HCT116 (cell line): ENCODE data around the gene ZNF777. TPM values are rescaled to one million over a fixed set of nuclear protein-coding genes. Genes with fewer than 3 reads are reported as not detected.

Experiments used
- ATAC-seq: fragments of 200-7000 bp; cut with Tn5 transposase; 2 replicates; pipeline ENCODE4 v1.9.1; 2020; ENCODE audit warnings: mild to moderate bottlenecking, moderate library complexity
- BruUV-seq: library from RNA; stranded (reverse); fragments of 400-500 nt; replicated peaks from 2 replicates; lab custom pipeline; 2021; lab: Mats Ljungman, UMichigan
- CTCF ChIA-PET: fragments of 300-600 bp; sonication (Branson Sonifier 250); formaldehyde crosslinking; loops from one replicate; lab custom pipeline; 2021; ENCODE audit warnings: antibody characterized with exemption; lab: Charles Lee
- POLR2A ChIA-PET: fragments of 300-600, 350-600 bp; sonication (Branson Sonifier 250); formaldehyde crosslinking; loops from one replicate; lab custom pipeline; 2021; ENCODE audit warnings: antibody characterized with exemption; lab: Charles Lee
- RAD21 ChIA-PET, 2 experiments: fragments of 300-600 bp; sonication (Branson Sonifier 250); formaldehyde crosslinking; loops; one replicate each; lab custom pipeline; 2023; ENCODE audit warnings: low total read pairs in 2 of 2; ENCODE audit not compliant: uncharacterized antibody in 2 of 2, unreplicated experiment in 2 of 2, low non-redundant PET in 1 of 2; lab: Charles Lee
- DNase-seq: peaks from one replicate; pipeline ENCODE4 v3.0.0-alpha.2; 2010; ENCODE audit warnings: low read depth, low spot score
- H2AFZ ChIP-seq: fragments of 200-600 bp; shearing (Covaris generic), sonication (generic); 2 replicates; pipeline ENCODE4 v1.6.1; 2017; ENCODE audit warnings: low read depth, mixed run types, mixed read lengths, antibody characterized with exemption, low read length; ENCODE audit not compliant: poor library complexity, severe bottlenecking
- H3K27ac ChIP-seq: 2 replicates; pipeline ENCODE4 v1.5.1; 2012; ENCODE audit warnings: low read depth, low read length
- H3K27me3 ChIP-seq: fragments of 200-600 bp; sonication (generic); 2 replicates; pipeline ENCODE4 v1.6.1; 2016; ENCODE audit warnings: mixed run types, low read length, mixed read lengths; ENCODE audit not compliant: insufficient read depth
- H3K36me3 ChIP-seq, 2 experiments: fragments of 200-500 bp in 1 of 2; fragments of 200-600 bp in 1 of 2; sonication (Bioruptor generic) in 1 of 2; sonication (generic) in 1 of 2; 2 replicates each; pipeline versions ENCODE4 v1.5.1 to v1.6.1; 2014 to 2016; ENCODE audit warnings: low read length in 2 of 2, inconsistent platforms in 1 of 2, mixed read lengths in 1 of 2, mixed run types in 1 of 2; ENCODE audit not compliant: insufficient read depth in 2 of 2, control insufficient read depth in 1 of 2
- H3K4me1 ChIP-seq, 2 experiments: fragments of 200-600 bp in 1 of 2; sonication (generic) in 1 of 2; 2 replicates each; pipeline versions ENCODE4 v1.5.1 to v1.6.1; 2012 to 2017; ENCODE audit warnings: low read length in 2 of 2, inconsistent platforms in 1 of 2, mild to moderate bottlenecking in 1 of 2, mixed read lengths in 1 of 2, mixed run types in 1 of 2, moderate library complexity in 1 of 2; ENCODE audit not compliant: insufficient read depth in 2 of 2, control insufficient read depth in 1 of 2
- H3K4me2 ChIP-seq: fragments of 200-600 bp; sonication (generic); 2 replicates; pipeline ENCODE4 v1.6.1; 2017; ENCODE audit warnings: mixed run types, low read length, mixed read lengths
- H3K4me3 ChIP-seq, 2 experiments: fragments of 200-600 bp in 1 of 2; sonication (generic) in 1 of 2; replicated peaks in 1 of 2; 2 replicates each; pipeline ENCODE4 v1.5.1; 2011 to 2016; ENCODE audit warnings: low read length in 2 of 2, control low read depth in 1 of 2, low read depth in 1 of 2, mild to moderate bottlenecking in 1 of 2, mixed read lengths in 1 of 2, mixed run types in 1 of 2
- H3K79me2 ChIP-seq: fragments of 200-600 bp; sonication (generic); 2 replicates; pipeline ENCODE4 v1.6.1; 2017; ENCODE audit warnings: mild to moderate bottlenecking, mixed run types, low read length, moderate library complexity, mixed read lengths; ENCODE audit not compliant: insufficient read depth
- H3K9ac ChIP-seq: fragments of 200-600 bp; sonication (generic); 2 replicates; pipeline ENCODE4 v1.6.1; 2016; ENCODE audit warnings: low read length, mixed read lengths
- H3K9me2 ChIP-seq: fragments of 200-600 bp; sonication (generic), shearing (Covaris generic); 2 replicates; pipeline ENCODE4 v1.6.1; 2017; ENCODE audit warnings: mixed run types, mild to moderate bottlenecking, moderate library complexity; ENCODE audit not compliant: insufficient read depth
- H3K9me3 ChIP-seq, 2 experiments: fragments of 200-500 bp in 1 of 2; fragments of 200-600 bp in 1 of 2; sonication (Bioruptor generic) in 1 of 2; sonication (generic) in 1 of 2; 2 replicates each; pipeline ENCODE4 v1.6.1; 2014 to 2017; ENCODE audit warnings: low read length in 2 of 2, mixed read lengths in 2 of 2, inconsistent platforms in 1 of 2, low read depth in 1 of 2, mild to moderate bottlenecking in 1 of 2, mixed run types in 1 of 2, moderate library complexity in 1 of 2; ENCODE audit not compliant: control insufficient read depth in 1 of 2, insufficient read depth in 1 of 2
- H4K20me1 ChIP-seq: fragments of 200-600 bp; sonication (generic), shearing (Covaris generic); 2 replicates; pipeline ENCODE4 v1.6.1; 2017; ENCODE audit warnings: mixed run types, mild to moderate bottlenecking, moderate library complexity; ENCODE audit not compliant: insufficient read depth
- CEBPB ChIP-seq: IDR thresholded peaks from 2 replicates; pipeline ENCODE4 v1.6.1; 2012; ENCODE audit warnings: low read depth
- EGR1 ChIP-seq: IDR thresholded peaks from 2 replicates; pipeline ENCODE4 v1.6.1; 2012; ENCODE audit warnings: low read depth
- EZH2phosphoT487 ChIP-seq: fragments of 200-600 bp; IDR thresholded peaks from 2 replicates; pipeline ENCODE4 v1.6.1; 2018; ENCODE audit warnings: antibody characterized with exemption, borderline replicate concordance
- FOSL1 ChIP-seq: IDR thresholded peaks from 2 replicates; pipeline ENCODE4 v1.6.1; 2012; ENCODE audit warnings: low read depth
- POLR2A ChIP-seq: IDR thresholded peaks from 2 replicates; pipeline ENCODE4 v1.7.0; 2011; ENCODE audit warnings: borderline replicate concordance; ENCODE audit not compliant: insufficient read depth, insufficient read length; ENCODE audit errors: extremely low read depth
- RAD21 ChIP-seq: IDR thresholded peaks from 2 replicates; pipeline ENCODE4 v1.6.1; 2012; ENCODE audit warnings: low read depth, mild to moderate bottlenecking
- SIN3A ChIP-seq: IDR thresholded peaks from 2 replicates; pipeline ENCODE4 v1.6.1; 2012; ENCODE audit warnings: low read depth
- TCF7L2 ChIP-seq: IDR thresholded peaks from 2 replicates; pipeline ENCODE4 v1.7.0; 2011; ENCODE audit warnings: borderline replicate concordance, inconsistent platforms; ENCODE audit not compliant: insufficient read depth, insufficient read length; ENCODE audit errors: extremely low read depth
- ZFX ChIP-seq: fragments of 450-650 bp; IDR thresholded peaks from 2 replicates; pipeline ENCODE4 v1.6.1; 2017
- ZNF274 ChIP-seq: fragments of 200-500 bp; sonication (Bioruptor generic); IDR thresholded peaks from 2 replicates; pipeline ENCODE4 v1.6.1; 2014; ENCODE audit warnings: mild to moderate bottlenecking, low read depth, low read length, inconsistent platforms
- intact Hi-C: fragments of 100-400 bp; cut with micrococcal nuclease; formaldehyde crosslinking; loops from 2 replicates; pipeline ENCODE4 v1.10.0; 2022
- total RNA-seq: library from RNA; stranded (reverse); gene quantifications from one replicate; pipeline ENCODE4 v1.2.1, GENCODE V29; 2021; ENCODE audit not compliant: unreplicated experiment
- TF ChIP-seq, protein P1 (sequence below): IDR thresholded peaks from 2 replicates; pipeline ENCODE4 v1.6.1; 2012; ENCODE audit warnings: low read depth
- TF ChIP-seq, protein P2 (sequence below), 3 experiments: fragments of 200-600 bp in 1 of 3; sonication (generic) in 1 of 3; IDR thresholded peaks in 2 of 3; conservative IDR thresholded peaks in 1 of 3; 2 replicates each; pipeline ENCODE4 v1.5.1; 2012 to 2017; ENCODE audit warnings: low read depth in 2 of 3, low read length in 2 of 3, antibody characterized with exemption in 1 of 3, borderline replicate concordance in 1 of 3, control low read depth in 1 of 3, mild to moderate bottlenecking in 1 of 3, mixed read lengths in 1 of 3, mixed run types in 1 of 3, moderate library complexity in 1 of 3; ENCODE audit not compliant: insufficient read depth in 1 of 3
- TF ChIP-seq, protein P3 (sequence below): IDR thresholded peaks from 2 replicates; pipeline ENCODE4 v1.6.1; 2012
- TF ChIP-seq, protein P4 (sequence below): IDR thresholded peaks from 2 replicates; pipeline ENCODE4 v1.6.1; 2012

Gene ZNF777
- total RNA-seq, 1 experiment from 2014 or later: 15.6 TPM

DNA sequence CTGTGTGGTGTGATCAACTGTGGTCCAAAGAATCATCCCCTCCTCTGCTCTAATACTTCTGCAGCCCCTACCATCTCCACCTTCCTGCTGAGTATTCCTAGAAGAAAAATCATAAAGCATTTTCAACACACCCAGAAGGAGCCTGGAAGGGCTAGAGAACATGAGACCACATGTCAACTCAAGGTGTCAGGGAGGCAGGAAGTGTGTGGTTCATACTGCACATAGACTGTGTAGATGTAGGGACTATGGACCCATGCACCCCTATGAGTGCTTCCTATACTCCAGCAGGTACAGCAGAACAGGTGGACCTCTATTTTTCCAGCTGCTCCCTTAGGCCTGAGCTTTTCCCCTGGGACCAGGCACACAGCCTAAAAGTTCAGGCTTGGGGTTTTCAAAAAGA is 39.3 kb upstream of the ZNF777 start:
- Histone ChIP-seq H3K4me1 (peaks cover 8 to 16% of the 10 kb centered on the region in 2 experiments), H3K27ac (no peak overlapping the region), H2AFZ (no peak overlapping the region), H3K9me2 (no peaks in the 10 kb centered on the region), H3K4me3 (no peak overlapping the region), H4K20me1 (no peaks in the 10 kb centered on the region), H3K79me2 (peaks cover 19% of the 10 kb centered on the region), H3K4me2 (no peak overlapping the region), H3K27me3 (no peaks in the 10 kb centered on the region), H3K36me3 (no peaks in the 10 kb centered on the region), H3K9ac (no peak overlapping the region), H3K9me3 (0 out of 4 replicates have a peak, but pooled peaks cover 0 to 3% of the 10 kb centered on the region in 2 experiments)
- CTCF ChIA-PET: no interaction called here
- BruUV-seq: no TSS peak
- TF ChIP-seq, protein P1, sequence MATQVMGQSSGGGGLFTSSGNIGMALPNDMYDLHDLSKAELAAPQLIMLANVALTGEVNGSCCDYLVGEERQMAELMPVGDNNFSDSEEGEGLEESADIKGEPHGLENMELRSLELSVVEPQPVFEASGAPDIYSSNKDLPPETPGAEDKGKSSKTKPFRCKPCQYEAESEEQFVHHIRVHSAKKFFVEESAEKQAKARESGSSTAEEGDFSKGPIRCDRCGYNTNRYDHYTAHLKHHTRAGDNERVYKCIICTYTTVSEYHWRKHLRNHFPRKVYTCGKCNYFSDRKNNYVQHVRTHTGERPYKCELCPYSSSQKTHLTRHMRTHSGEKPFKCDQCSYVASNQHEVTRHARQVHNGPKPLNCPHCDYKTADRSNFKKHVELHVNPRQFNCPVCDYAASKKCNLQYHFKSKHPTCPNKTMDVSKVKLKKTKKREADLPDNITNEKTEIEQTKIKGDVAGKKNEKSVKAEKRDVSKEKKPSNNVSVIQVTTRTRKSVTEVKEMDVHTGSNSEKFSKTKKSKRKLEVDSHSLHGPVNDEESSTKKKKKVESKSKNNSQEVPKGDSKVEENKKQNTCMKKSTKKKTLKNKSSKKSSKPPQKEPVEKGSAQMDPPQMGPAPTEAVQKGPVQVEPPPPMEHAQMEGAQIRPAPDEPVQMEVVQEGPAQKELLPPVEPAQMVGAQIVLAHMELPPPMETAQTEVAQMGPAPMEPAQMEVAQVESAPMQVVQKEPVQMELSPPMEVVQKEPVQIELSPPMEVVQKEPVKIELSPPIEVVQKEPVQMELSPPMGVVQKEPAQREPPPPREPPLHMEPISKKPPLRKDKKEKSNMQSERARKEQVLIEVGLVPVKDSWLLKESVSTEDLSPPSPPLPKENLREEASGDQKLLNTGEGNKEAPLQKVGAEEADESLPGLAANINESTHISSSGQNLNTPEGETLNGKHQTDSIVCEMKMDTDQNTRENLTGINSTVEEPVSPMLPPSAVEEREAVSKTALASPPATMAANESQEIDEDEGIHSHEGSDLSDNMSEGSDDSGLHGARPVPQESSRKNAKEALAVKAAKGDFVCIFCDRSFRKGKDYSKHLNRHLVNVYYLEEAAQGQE: no peak
- no peak for TF ChIP-seq ZFX
- TF ChIP-seq TCF7L2: no peak
- TF ChIP-seq ZNF274: no peak
- no peak for TF ChIP-seq EGR1
- TF ChIP-seq RAD21: no peak
- TF ChIP-seq, protein P2, sequence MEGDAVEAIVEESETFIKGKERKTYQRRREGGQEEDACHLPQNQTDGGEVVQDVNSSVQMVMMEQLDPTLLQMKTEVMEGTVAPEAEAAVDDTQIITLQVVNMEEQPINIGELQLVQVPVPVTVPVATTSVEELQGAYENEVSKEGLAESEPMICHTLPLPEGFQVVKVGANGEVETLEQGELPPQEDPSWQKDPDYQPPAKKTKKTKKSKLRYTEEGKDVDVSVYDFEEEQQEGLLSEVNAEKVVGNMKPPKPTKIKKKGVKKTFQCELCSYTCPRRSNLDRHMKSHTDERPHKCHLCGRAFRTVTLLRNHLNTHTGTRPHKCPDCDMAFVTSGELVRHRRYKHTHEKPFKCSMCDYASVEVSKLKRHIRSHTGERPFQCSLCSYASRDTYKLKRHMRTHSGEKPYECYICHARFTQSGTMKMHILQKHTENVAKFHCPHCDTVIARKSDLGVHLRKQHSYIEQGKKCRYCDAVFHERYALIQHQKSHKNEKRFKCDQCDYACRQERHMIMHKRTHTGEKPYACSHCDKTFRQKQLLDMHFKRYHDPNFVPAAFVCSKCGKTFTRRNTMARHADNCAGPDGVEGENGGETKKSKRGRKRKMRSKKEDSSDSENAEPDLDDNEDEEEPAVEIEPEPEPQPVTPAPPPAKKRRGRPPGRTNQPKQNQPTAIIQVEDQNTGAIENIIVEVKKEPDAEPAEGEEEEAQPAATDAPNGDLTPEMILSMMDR (IDR thresholded peaks at IDR 0.05 in 2 of 3, conservative IDR thresholded peaks at IDR 0.05 in 1 of 3; ENCODE audit: borderline replicate concordance in 1 of 3, insufficient read depth in 1 of 3, low read depth in 2 of 3, low read length in 2 of 3): no peak
- TF ChIP-seq CEBPB: no peak
- TF ChIP-seq, protein P3, sequence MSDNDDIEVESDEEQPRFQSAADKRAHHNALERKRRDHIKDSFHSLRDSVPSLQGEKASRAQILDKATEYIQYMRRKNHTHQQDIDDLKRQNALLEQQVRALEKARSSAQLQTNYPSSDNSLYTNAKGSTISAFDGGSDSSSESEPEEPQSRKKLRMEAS: no peak
- TF ChIP-seq POLR2A: no peak
- no peak for TF ChIP-seq FOSL1
- TF ChIP-seq SIN3A: no peak
- TF ChIP-seq, protein P4, sequence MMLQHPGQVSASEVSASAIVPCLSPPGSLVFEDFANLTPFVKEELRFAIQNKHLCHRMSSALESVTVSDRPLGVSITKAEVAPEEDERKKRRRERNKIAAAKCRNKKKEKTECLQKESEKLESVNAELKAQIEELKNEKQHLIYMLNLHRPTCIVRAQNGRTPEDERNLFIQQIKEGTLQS: no peak
- no peak for TF ChIP-seq EZH2phosphoT487
- RAD21 ChIA-PET: no interaction called here
- DNase-seq (no peak), ATAC-seq (no peak)
- POLR2A ChIA-PET: no interaction called here
- intact Hi-C loops: no loop called here
